Trophoblast cell (in vitro differentiated cells and primary cell): ENCODE data around the gene FN1.

Experiments
- DNase-seq, 2 donors: peaks; one replicate each; pipeline ENCODE4 v3.0.0-alpha.2; 2016
- H2AFZ ChIP-seq: 2 replicates; pipeline ENCODE4 v1.6.1; 2013; ENCODE audit warnings: low read length, moderate library complexity, mild to moderate bottlenecking; ENCODE audit not compliant: insufficient read depth, poor library complexity
- H2AK5ac ChIP-seq: 2 replicates; pipeline ENCODE4 v1.6.1; 2013; ENCODE audit warnings: mild to moderate bottlenecking, low read length
- H2BK120ac ChIP-seq: 2 replicates; pipeline ENCODE4 v1.6.1; 2013; ENCODE audit warnings: low read length, mild to moderate bottlenecking, moderate library complexity; ENCODE audit not compliant: insufficient read depth, poor library complexity
- H2BK12ac ChIP-seq: 2 replicates; pipeline ENCODE4 v1.6.1; 2013; ENCODE audit warnings: mild to moderate bottlenecking, low read length, moderate library complexity
- H2BK5ac ChIP-seq: 2 replicates; pipeline ENCODE4 v1.6.1; 2013; ENCODE audit warnings: low read length, low read depth, moderate library complexity, mild to moderate bottlenecking; ENCODE audit not compliant: poor library complexity
- H3K14ac ChIP-seq: 2 replicates; pipeline ENCODE4 v1.6.1; 2013; ENCODE audit warnings: mild to moderate bottlenecking, low read length
- H3K18ac ChIP-seq: 2 replicates; pipeline ENCODE4 v1.6.1; 2013; ENCODE audit warnings: mild to moderate bottlenecking, low read length
- H3K23ac ChIP-seq: 2 replicates; pipeline ENCODE4 v1.6.1; 2013; ENCODE audit warnings: low read length
- H3K27ac ChIP-seq: 2 replicates; pipeline ENCODE4 v1.5.1; 2013; ENCODE audit warnings: low read depth, mild to moderate bottlenecking, inconsistent platforms, low read length, moderate library complexity
- H3K27me3 ChIP-seq: 2 replicates; pipeline ENCODE4 v1.6.1; 2013; ENCODE audit warnings: inconsistent platforms, mild to moderate bottlenecking, low read length, moderate library complexity; ENCODE audit not compliant: insufficient read depth
- H3K36me3 ChIP-seq, 2 experiments: 1 replicate in 1 of 2; 2 replicates in 1 of 2; pipeline ENCODE4 v1.6.1; 2013; ENCODE audit warnings: low read length in 2 of 2, mild to moderate bottlenecking in 2 of 2, moderate library complexity in 1 of 2; ENCODE audit not compliant: insufficient read depth in 2 of 2, control insufficient read depth in 1 of 2
- H3K4ac ChIP-seq: 2 replicates; pipeline ENCODE4 v1.6.1; 2013; ENCODE audit warnings: low read depth, mild to moderate bottlenecking, low read length, moderate library complexity
- H3K4me1 ChIP-seq, 2 experiments: 1 replicate in 1 of 2; 2 replicates in 1 of 2; pipeline ENCODE4 v1.6.1; 2013; ENCODE audit warnings: low read length in 2 of 2, mild to moderate bottlenecking in 2 of 2, moderate library complexity in 1 of 2; ENCODE audit not compliant: insufficient read depth in 2 of 2, control insufficient read depth in 1 of 2
- H3K4me2 ChIP-seq: 2 replicates; pipeline ENCODE4 v1.6.1; 2013; ENCODE audit warnings: inconsistent platforms, mild to moderate bottlenecking, low read length, moderate library complexity
- H3K4me3 ChIP-seq: 2 replicates; pipeline ENCODE4 v1.5.1; 2013; ENCODE audit warnings: mild to moderate bottlenecking, low read depth, low read length, inconsistent platforms
- H3K79me1 ChIP-seq: one replicate; pipeline ENCODE4 v1.6.1; 2013; ENCODE audit warnings: low read length
- H3K79me2 ChIP-seq: 2 replicates; pipeline ENCODE4 v1.6.1; 2013; ENCODE audit warnings: low read length, mild to moderate bottlenecking; ENCODE audit not compliant: control insufficient read depth, insufficient read depth, poor library complexity
- H3K9ac ChIP-seq: 2 replicates; pipeline ENCODE4 v1.6.1; 2013; ENCODE audit warnings: mild to moderate bottlenecking, low read length
- H3K9me3 ChIP-seq: 2 replicates; pipeline ENCODE4 v1.6.1; 2013; ENCODE audit warnings: low read depth, mild to moderate bottlenecking, control low read depth, inconsistent platforms, low read length; ENCODE audit not compliant: insufficient read depth
- H4K12ac ChIP-seq: 2 replicates; pipeline ENCODE4 v1.6.1; 2013; ENCODE audit warnings: low read depth, mild to moderate bottlenecking, low read length, moderate library complexity
- H4K8ac ChIP-seq: 2 replicates; pipeline ENCODE4 v1.6.1; 2013; ENCODE audit warnings: low read depth, mild to moderate bottlenecking, low read length, moderate library complexity
- H4K91ac ChIP-seq: one replicate; pipeline ENCODE4 v1.6.1; 2013; ENCODE audit warnings: low read depth, mild to moderate bottlenecking, low read length, moderate library complexity
- WGBS: extraction: QIAGEN DNeasy Blood & Tissue Kit; methylation state at CpG from one replicate; pipeline ENCODE4 v1.1.7; 2013; ENCODE audit warnings: missing lambda C conversion rate; ENCODE audit not compliant: insufficient read length, insufficient coverage; ENCODE audit errors: extremely low coverage; 5-methylcytosine and 5-hydroxymethylcytosine counted together

The FN1 gene

GRCh38 chr2:215423234-215423633, 12.6 kb downstream of the FN1 start:
- Histone ChIP-seq H2AK5ac (no peak overlapping the region), H4K91ac (no peak overlapping the region), H3K9ac (peak overlapping the region; percentile 57), H4K12ac (no peak overlapping the region), H3K79me2 (no peaks in the 10 kb centered on the region), H3K14ac (no peak overlapping the region), H3K4me2 (no peak overlapping the region), H3K9me3 (no peaks in the 10 kb centered on the region), H3K4me1 (peaks cover 5 to 6% of the 10 kb centered on the region in 2 experiments), H2BK5ac (no peak overlapping the region), H3K27me3 (no peaks in the 10 kb centered on the region), H4K8ac (no peak overlapping the region), H3K23ac (no peak overlapping the region), H3K36me3 (peaks cover 31 to 57% of the 10 kb centered on the region in 2 experiments), H2BK120ac (no peak overlapping the region), H3K4me3 (no peak overlapping the region), H3K27ac (no peak overlapping the region), H3K4ac (no peak overlapping the region), H2AFZ (no peak overlapping the region), H3K18ac (no peak overlapping the region), H3K79me1 (no peaks in the 10 kb centered on the region), H2BK12ac (no peak overlapping the region)
- no CpG with 5 or more reads among the region's 3 CpGs for WGBS
- DNase-seq: no peak

GRCh38 chr2:215422676-215423075, 13.2 kb downstream of the FN1 start:
- no peak overlapping the region for H3K4ac ChIP-seq
- no peak overlapping the region for H2AK5ac ChIP-seq
- H3K79me1 ChIP-seq: no peaks in the 10 kb centered on the region
- no peak overlapping the region for H3K23ac ChIP-seq
- H3K4me1 ChIP-seq: peaks cover 2 to 6% of the 10 kb centered on the region in 2 experiments
- no peaks in the 10 kb centered on the region for H3K27me3 ChIP-seq
- no peak overlapping the region for H4K8ac ChIP-seq
- H3K4me3 ChIP-seq: no peak overlapping the region
- H2BK12ac ChIP-seq: no peak overlapping the region
- no peak overlapping the region for H4K12ac ChIP-seq
- H3K27ac ChIP-seq: no peak overlapping the region
- H3K79me2 ChIP-seq: no peaks in the 10 kb centered on the region
- H3K36me3 ChIP-seq: peaks cover 28 to 57% of the 10 kb centered on the region in 2 experiments
- WGBS: no CpG with 5 or more reads among the region's 4 CpGs
- H4K91ac ChIP-seq: no peak overlapping the region
- DNase-seq: no peak
- no peak overlapping the region for H2AFZ ChIP-seq
- H2BK120ac ChIP-seq: no peak overlapping the region
- H3K9me3 ChIP-seq: no peaks in the 10 kb centered on the region
- no peak overlapping the region for H2BK5ac ChIP-seq
- H3K14ac ChIP-seq: no peak overlapping the region
- H3K18ac ChIP-seq: no peak overlapping the region
- no peak overlapping the region for H3K9ac ChIP-seq
- H3K4me2 ChIP-seq: no peak overlapping the region

GRCh38 chr2:215421859-215422461, 13.9 kb downstream of the FN1 start:
- Histone ChIP-seq H3K9me3 (no peaks in the 10 kb centered on the region), H3K79me1 (no peaks in the 10 kb centered on the region), H3K23ac (no peak overlapping the region), H3K9ac (no peak overlapping the region), H4K12ac (no peak overlapping the region), H2BK120ac (no peak overlapping the region), H3K36me3 (peaks cover 27 to 60% of the 10 kb centered on the region in 2 experiments), H2AFZ (no peak overlapping the region), H3K79me2 (no peaks in the 10 kb centered on the region), H3K4me3 (no peak overlapping the region), H3K27me3 (no peaks in the 10 kb centered on the region), H4K91ac (no peak overlapping the region), H3K4me1 (peaks cover 2 to 6% of the 10 kb centered on the region in 2 experiments), H3K4ac (no peak overlapping the region), H2AK5ac (no peak overlapping the region), H3K27ac (no peak overlapping the region), H4K8ac (no peak overlapping the region), H3K4me2 (no peak overlapping the region), H3K14ac (no peak overlapping the region), H2BK12ac (no peak overlapping the region), H2BK5ac (no peak overlapping the region), H3K18ac (no peak overlapping the region)
- DNase-seq: peak; percentile 64 to 73
- no CpG with 5 or more reads among the region's 10 CpGs for WGBS

- Histone ChIP-seq H3K27me3 (no peaks in the 10 kb centered on the region), H2BK5ac (no peak overlapping the region), H4K12ac (no peak overlapping the region), H3K18ac (no peak overlapping the region), H3K36me3 (peaks cover 20 to 52% of the 10 kb centered on the region in 2 experiments), H3K4ac (no peak overlapping the region), H2BK12ac (no peak overlapping the region), H3K79me1 (no peaks in the 10 kb centered on the region), H2AK5ac (no peak overlapping the region), H3K9ac (no peak overlapping the region), H3K9me3 (no peaks in the 10 kb centered on the region), H3K4me2 (no peak overlapping the region), H3K4me3 (no peak overlapping the region), H2AFZ (no peak overlapping the region), H3K14ac (no peak overlapping the region), H3K79me2 (no peaks in the 10 kb centered on the region), H2BK120ac (no peak overlapping the region), H3K23ac (no peak overlapping the region), H4K8ac (no peak overlapping the region), H4K91ac (no peak overlapping the region), H3K27ac (no peak overlapping the region), H3K4me1 (peaks cover 2 to 6% of the 10 kb centered on the region in 2 experiments)
- DNase-seq: no peak
- no CpG with 5 or more reads among the region's 8 CpGs for WGBS
Observed at GRCh38 chr2:215420471-215420935, 15.4 kb downstream of the FN1 start.
